DOHH2 (cell line): ENCODE results near the gene SMC6.

ENCODE experiments used
- H3F3A ChIP-seq: fragments of 200-600 bp; sonication (generic), shearing (Covaris generic); 2 replicates; pipeline ENCODE4 v1.6.0; 2016; ENCODE audit warnings: antibody characterized with exemption, mild to moderate bottlenecking; ENCODE audit not compliant: control insufficient read depth, insufficient read depth
- H3K27ac ChIP-seq: fragments of 200-600 bp; sonication (generic); 2 replicates; pipeline ENCODE4 v1.5.1; 2014; ENCODE audit warnings: low read depth, mild to moderate bottlenecking, low read length, moderate library complexity
- H3K27me3 ChIP-seq: fragments of 200-600 bp; sonication (generic); 2 replicates; pipeline ENCODE4 v1.6.1; 2014; ENCODE audit warnings: mild to moderate bottlenecking, low read length, mixed read lengths; ENCODE audit not compliant: control insufficient read depth
- H3K36me3 ChIP-seq: fragments of 200-600 bp; sonication (generic); 2 replicates; pipeline ENCODE4 v1.6.1; 2014; ENCODE audit warnings: mild to moderate bottlenecking, low read length, moderate library complexity, mixed read lengths; ENCODE audit not compliant: control insufficient read depth
- H3K4me1 ChIP-seq: fragments of 200-600 bp; sonication (generic); 2 replicates; pipeline ENCODE4 v1.6.1; 2014; ENCODE audit warnings: mild to moderate bottlenecking, low read length, mixed read lengths; ENCODE audit not compliant: control insufficient read depth
- H3K4me2 ChIP-seq: fragments of 200-600 bp; sonication (generic); 2 replicates; pipeline ENCODE4 v1.6.0; 2014; ENCODE audit warnings: mild to moderate bottlenecking, low read length, moderate library complexity
- H3K4me3 ChIP-seq: fragments of 200-600 bp; sonication (generic); 2 replicates; pipeline ENCODE4 v1.5.1; 2014; ENCODE audit warnings: mild to moderate bottlenecking, low read length, mixed read lengths
- H3K79me2 ChIP-seq: fragments of 200-600 bp; sonication (generic); 2 replicates; pipeline ENCODE4 v1.6.1; 2014; ENCODE audit warnings: mild to moderate bottlenecking, low read length, mixed read lengths; ENCODE audit not compliant: control insufficient read depth
- H3K9me2 ChIP-seq: fragments of 200-600 bp; sonication (generic); replicated peaks from 2 replicates; pipeline ENCODE4 v1.6.1; 2014; ENCODE audit warnings: mild to moderate bottlenecking, low read length, mixed read lengths; ENCODE audit not compliant: control insufficient read depth
- H3K9me3 ChIP-seq: fragments of 200-600 bp; sonication (generic); 2 replicates; pipeline ENCODE4 v1.6.1; 2014; ENCODE audit warnings: antibody characterized with exemption, low read length, mixed read lengths; ENCODE audit not compliant: control insufficient read depth, insufficient read depth
- H4K20me1 ChIP-seq: fragments of 200-600 bp; sonication (generic); 2 replicates; pipeline ENCODE4 v1.6.0; 2014; ENCODE audit warnings: low read depth, mild to moderate bottlenecking, antibody characterized with exemption, low read length, moderate library complexity; ENCODE audit not compliant: control insufficient read depth, insufficient read depth
- EZH2phosphoT487 ChIP-seq: fragments of 200-600 bp; sonication (generic); IDR thresholded peaks from 2 replicates; pipeline ENCODE4 v1.6.1; 2017; ENCODE audit warnings: borderline replicate concordance, mild to moderate bottlenecking, antibody characterized with exemption, low read length, moderate library complexity, mixed read lengths
- TF ChIP-seq, protein P1 (sequence below): fragments of 200-600 bp; sonication (generic); IDR thresholded peaks from one replicate; pipeline ENCODE4 v1.5.1; 2014; ENCODE audit warnings: antibody characterized with exemption, mild to moderate bottlenecking, low read depth, low read length; ENCODE audit not compliant: poor library complexity, severe bottlenecking

SMC6 gene

GRCh38 chr2:17658251-17658843, 95.3 kb downstream of the SMC6 start:
- Histone ChIP-seq H3K27ac (no peak overlapping the region), H3K36me3 (peaks cover 16% of the 10 kb centered on the region; the same call in 1 of the 2 replicates), H3K27me3 (no peaks in the 10 kb centered on the region), H3K9me2 (no peaks in the 10 kb centered on the region), H3K4me2 (no peak overlapping the region), H3K4me1 (no peaks in the 10 kb centered on the region), H4K20me1 (no peaks in the 10 kb centered on the region), H3K4me3 (no peak overlapping the region), H3K9me3 (no peaks in the 10 kb centered on the region), H3F3A (no peaks in the 10 kb centered on the region), H3K79me2 (no peaks in the 10 kb centered on the region)
- no peak for TF ChIP-seq EZH2phosphoT487
- TF ChIP-seq, protein P1, sequence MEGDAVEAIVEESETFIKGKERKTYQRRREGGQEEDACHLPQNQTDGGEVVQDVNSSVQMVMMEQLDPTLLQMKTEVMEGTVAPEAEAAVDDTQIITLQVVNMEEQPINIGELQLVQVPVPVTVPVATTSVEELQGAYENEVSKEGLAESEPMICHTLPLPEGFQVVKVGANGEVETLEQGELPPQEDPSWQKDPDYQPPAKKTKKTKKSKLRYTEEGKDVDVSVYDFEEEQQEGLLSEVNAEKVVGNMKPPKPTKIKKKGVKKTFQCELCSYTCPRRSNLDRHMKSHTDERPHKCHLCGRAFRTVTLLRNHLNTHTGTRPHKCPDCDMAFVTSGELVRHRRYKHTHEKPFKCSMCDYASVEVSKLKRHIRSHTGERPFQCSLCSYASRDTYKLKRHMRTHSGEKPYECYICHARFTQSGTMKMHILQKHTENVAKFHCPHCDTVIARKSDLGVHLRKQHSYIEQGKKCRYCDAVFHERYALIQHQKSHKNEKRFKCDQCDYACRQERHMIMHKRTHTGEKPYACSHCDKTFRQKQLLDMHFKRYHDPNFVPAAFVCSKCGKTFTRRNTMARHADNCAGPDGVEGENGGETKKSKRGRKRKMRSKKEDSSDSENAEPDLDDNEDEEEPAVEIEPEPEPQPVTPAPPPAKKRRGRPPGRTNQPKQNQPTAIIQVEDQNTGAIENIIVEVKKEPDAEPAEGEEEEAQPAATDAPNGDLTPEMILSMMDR: no peak

GRCh38 chr2:17657759-17658158, 95.9 kb downstream of the SMC6 start:
- H3F3A ChIP-seq: no peaks in the 10 kb centered on the region
- no peaks in the 10 kb centered on the region for H3K79me2 ChIP-seq
- H3K27ac ChIP-seq: no peak overlapping the region
- H3K36me3 ChIP-seq: peaks cover 11% of the 10 kb centered on the region; the same call in 1 of the 2 replicates
- H3K27me3 ChIP-seq: no peaks in the 10 kb centered on the region
- H3K4me2 ChIP-seq: no peak overlapping the region
- no peak for TF ChIP-seq EZH2phosphoT487
- TF ChIP-seq, protein P1: no peak
- no peaks in the 10 kb centered on the region for H4K20me1 ChIP-seq
- no peaks in the 10 kb centered on the region for H3K4me1 ChIP-seq
- no peak overlapping the region for H3K4me3 ChIP-seq
- no peaks in the 10 kb centered on the region for H3K9me2 ChIP-seq
- H3K9me3 ChIP-seq: no peaks in the 10 kb centered on the region

GRCh38 chr2:17652681-17653394, 100.8 kb downstream of the SMC6 start:
- H3K27me3 ChIP-seq: no peaks in the 10 kb centered on the region
- H3K36me3 ChIP-seq: no peaks in the 10 kb centered on the region
- no peak overlapping the region for H3K4me3 ChIP-seq
- H3K4me1 ChIP-seq: no peaks in the 10 kb centered on the region
- H4K20me1 ChIP-seq: no peaks in the 10 kb centered on the region
- no peak overlapping the region for H3K27ac ChIP-seq
- TF ChIP-seq, protein P1: no peak
- TF ChIP-seq EZH2phosphoT487: no peak
- H3K79me2 ChIP-seq: no peaks in the 10 kb centered on the region
- H3K9me2 ChIP-seq: no peaks in the 10 kb centered on the region
- H3K4me2 ChIP-seq: no peak overlapping the region
- H3F3A ChIP-seq: no peaks in the 10 kb centered on the region
- H3K9me3 ChIP-seq: no peaks in the 10 kb centered on the region
